HG03442 (cell line): ENCODE measurements around the gene PLXNB2.
A peak's percentile ranks its signal among the peaks of the same experiment; 100 is the strongest.

Experiments
- ATAC-seq: cut with Tn5 transposase; IDR thresholded peaks from one replicate; pipeline ENCODE4 v1.9.1; 2021; ENCODE audit warnings: mild to moderate bottlenecking, moderate library complexity; ENCODE audit not compliant: unreplicated experiment

The PLXNB2 gene

GRCh38 chr22:50269573-50269969, 37.9 kb downstream of the PLXNB2 start:
- no peak for ATAC-seq

GRCh38 chr22:50268655-50269113, 38.8 kb downstream of the PLXNB2 start:
- no peak for ATAC-seq

- no peak for ATAC-seq
These were observed 39.7 kb downstream of the PLXNB2 start for GRCh38 chr22:50267591-50268390.

- no peak for ATAC-seq
These were observed 40.5 kb downstream of the PLXNB2 start for GRCh38 chr22:50266994-50267393.

GRCh38 chr22:50264946-50265669, 42.3 kb downstream of the PLXNB2 start:
- ATAC-seq = no peak

GRCh38 chr22:50264104-50264745, 43.2 kb downstream of the PLXNB2 start:
- ATAC-seq = no peak

- no peak for ATAC-seq
These were observed 44.4 kb downstream of the PLXNB2 start for GRCh38 chr22:50262973-50263617.

GRCh38 chr22:50262460-50262911, 45.0 kb downstream of the PLXNB2 start:
- no peak for ATAC-seq

GRCh38 chr22:50261615-50262459, 45.6 kb downstream of the PLXNB2 start, which contains the start of gene MAPK12:
Gene MAPK12 (minus strand): TSS chr22:50261683. CDS start chr22:50261509, 174 bp downstream.
- peak; percentile 38 for ATAC-seq

GRCh38 chr22:50260801-50261614, 46.4 kb downstream of the PLXNB2 start:
- ATAC-seq = peak; percentile 23

GRCh38 chr22:50260434-50260800, 47.0 kb downstream of the PLXNB2 start:
- ATAC-seq = no peak

GRCh38 chr22:50259302-50259701, 48.1 kb downstream of the PLXNB2 start:
- ATAC-seq = no peak

- ATAC-seq = no peak
These were observed 48.8 kb downstream of the PLXNB2 start for GRCh38 chr22:50258361-50259292.

GRCh38 chr22:50257451-50258360, 49.7 kb downstream of the PLXNB2 start:
- ATAC-seq = no peak

GRCh38 chr22:50257041-50257440, 50.4 kb downstream of the PLXNB2 start:
- ATAC-seq = no peak

GRCh38 chr22:50256258-50256862, 51.1 kb downstream of the PLXNB2 start:
- ATAC-seq = no peak

GRCh38 chr22:50255607-50256006, 51.8 kb downstream of the PLXNB2 start:
- ATAC-seq = no peak
